SKM-1 (cell line): ENCODE measurements around the gene PRRG3.

Experiments used
- DNase-seq: peaks from one replicate; lab custom pipeline; 2025; ENCODE audit not compliant: unreplicated experiment; lab: John Stamatoyannopoulos, UW

The PRRG3 gene

DNA sequence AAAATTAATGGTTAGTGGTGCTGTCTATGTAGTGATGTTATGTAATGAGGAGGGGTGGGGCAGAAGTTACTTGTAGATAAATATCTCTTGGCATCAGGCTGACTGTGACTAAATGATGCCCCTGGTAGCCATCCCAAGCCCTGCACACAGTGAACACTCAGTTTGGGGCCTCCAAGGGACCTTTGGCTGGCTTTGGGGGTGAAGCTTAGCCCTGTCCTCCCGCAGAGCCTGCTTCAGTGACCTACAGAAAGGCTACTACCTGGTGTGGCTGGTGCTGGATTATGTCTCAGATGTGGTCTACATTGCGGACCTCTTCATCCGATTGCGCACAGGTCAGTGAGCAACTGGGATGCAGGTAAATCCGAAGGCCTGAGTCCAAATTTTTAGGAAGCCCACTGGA, 47.1 kb downstream of the PRRG3 start:
- no peak for DNase-seq

DNA sequence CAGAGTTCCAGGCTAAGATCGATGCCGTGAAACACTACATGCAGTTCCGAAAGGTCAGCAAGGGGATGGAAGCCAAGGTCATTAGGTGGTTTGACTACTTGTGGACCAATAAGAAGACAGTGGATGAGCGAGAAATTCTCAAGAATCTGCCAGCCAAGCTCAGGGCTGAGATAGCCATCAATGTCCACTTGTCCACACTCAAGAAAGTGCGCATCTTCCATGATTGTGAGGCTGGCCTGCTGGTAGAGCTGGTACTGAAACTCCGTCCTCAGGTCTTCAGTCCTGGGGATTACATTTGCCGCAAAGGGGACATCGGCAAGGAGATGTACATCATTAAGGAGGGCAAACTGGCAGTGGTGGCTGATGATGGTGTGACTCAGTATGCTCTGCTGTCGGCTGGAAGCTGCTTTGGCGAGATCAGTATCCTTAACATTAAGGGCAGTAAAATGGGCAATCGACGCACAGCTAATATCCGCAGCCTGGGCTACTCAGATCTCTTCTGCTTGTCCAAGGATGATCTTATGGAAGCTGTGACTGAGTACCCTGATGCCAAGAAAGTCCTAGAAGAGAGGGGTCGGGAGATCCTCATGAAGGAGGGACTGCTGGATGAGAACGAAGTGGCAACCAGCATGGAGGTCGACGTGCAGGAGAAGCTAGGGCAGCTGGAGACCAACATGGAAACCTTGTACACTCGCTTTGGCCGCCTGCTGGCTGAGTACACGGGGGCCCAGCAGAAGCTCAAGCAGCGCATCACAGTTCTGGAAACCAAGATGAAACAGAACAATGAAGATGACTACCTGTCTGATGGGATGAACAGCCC, 48.6 kb downstream of the PRRG3 start:
- DNase-seq: no peak

DNA sequence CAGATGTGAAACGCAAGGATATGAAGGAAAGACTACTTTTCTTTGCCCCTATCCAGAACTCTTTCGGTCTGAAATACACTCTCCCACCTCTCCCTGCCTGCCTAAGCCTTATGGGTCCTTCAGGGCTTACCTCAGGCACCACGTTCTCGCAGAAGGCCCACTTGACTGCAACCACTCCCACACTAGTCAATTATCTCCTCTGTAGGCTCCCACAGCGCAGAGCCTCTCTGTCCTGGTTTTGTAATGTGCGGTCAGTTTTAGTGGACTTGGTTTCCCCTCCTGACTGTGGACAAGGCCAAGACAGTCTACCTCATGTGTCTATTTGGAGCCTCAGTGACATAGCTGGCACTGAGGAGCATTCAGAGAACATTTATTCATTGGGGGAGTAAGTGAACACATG, 50.4 kb downstream of the PRRG3 start:
- no peak for DNase-seq

DNA sequence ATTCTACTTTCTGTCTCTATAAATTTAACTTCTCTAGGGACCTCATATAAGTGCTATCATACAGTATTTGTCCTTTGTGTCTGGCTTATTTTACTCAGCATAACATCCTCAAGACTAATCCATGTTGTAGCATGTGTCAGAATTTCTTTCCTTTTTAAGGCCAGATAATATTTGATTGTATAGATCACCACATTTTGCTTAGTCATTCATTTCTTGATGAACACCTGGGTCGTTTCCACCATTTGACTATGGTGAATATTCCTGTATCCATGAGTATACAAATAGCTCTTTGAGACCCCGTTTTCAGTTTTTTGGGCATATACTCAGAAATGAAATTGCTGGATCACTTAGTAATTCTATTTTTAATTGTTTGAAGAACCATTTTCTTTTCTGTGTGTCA, 51.2 kb downstream of the PRRG3 start:
- DNase-seq: no peak

DNA sequence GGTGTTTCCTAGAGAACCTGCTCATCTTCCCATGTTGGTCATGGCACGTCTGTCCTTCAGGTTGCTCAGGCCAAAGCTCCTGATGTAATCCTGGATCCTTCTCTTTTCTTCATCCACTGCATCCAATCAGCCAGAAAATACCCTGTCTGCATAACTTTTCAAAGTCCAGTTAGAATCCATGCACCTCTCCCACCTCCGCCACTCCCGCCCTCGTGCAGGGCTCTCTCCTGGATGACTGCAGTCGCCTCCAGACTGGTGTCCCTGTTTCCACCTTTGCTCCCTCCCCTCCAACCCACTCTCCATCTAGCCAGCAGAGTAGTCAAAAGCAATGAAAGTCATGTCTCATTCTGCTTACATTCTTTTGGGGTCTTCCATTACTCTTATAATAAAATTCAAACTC, 55.3 kb downstream of the PRRG3 start:
- DNase-seq: no peak

DNA sequence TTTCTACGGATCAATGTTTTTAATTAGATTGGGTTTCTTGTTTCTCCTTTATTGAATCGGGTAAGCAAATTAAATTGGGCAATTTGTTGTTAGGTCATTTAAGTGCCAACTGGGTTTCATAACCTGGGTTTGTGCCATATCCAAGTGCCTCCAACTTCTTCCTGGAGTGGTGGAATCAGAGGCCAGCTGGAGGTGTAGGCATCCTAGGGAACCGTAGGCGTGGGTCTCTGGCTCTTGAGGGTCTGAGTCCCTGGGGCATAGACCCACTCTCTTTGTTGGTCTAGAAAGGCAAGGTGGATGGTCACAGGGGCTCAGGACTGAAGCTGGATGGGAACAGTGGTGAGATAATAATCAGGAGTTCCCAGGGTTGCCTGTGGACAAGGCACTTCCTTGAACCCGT, 57.6 kb downstream of the PRRG3 start:
- no peak for DNase-seq

DNA sequence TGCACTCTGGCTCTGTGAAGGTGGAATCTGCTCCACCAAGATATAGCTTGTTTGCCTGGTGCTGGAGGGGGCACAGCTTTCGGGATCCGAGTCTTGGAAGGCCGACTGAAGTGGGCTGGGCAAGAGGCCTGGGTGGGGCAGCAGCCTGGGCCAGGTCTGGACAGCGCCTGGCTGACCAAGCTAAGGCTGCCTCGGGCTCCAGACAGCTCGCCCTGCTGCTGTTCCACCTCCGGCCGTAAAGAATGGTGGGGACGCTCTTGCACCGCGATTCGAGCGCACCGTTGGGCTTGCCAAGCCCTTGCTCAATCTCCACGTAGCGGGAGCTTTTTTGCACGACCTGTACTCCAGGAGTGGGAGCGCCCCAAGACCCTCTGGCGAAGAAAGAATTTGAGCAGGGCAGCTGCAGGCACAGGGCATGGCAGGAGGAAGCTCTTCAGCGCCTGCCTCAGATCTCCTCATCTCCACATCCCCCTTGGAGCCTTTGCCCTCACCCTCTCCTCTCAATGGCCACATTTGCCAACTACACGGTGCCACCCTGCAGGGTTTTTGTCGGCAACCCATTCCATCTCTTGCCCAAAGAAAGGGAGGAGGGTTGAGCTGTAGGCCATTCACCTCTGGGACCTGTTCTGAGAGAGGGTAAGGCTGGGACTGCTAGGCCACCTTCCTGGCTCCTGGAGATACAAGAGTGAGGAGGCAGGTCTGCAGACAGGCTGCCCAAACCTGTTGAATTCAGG, 58.2 kb downstream of the PRRG3 start:
- no peak for DNase-seq

DNA sequence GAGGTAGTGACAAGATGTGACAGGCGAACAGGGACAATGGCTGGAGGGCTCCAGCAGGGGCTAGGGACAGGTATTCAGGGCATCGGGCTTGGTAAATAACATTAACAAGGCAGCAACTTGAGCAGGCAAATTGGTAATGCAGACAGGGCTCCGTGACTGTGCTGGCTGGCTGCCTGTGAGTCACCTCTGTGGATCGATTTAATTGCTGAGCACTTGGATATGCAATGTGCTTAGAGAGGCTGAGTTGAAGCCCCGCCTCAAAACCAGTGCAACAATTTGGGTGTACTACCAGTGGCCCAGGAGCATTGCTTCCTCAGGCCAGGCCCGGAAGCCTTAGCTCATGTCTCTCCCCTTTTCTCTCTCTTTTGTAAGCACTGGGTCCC, 58.8 kb downstream of the PRRG3 start:
- no peak for DNase-seq

DNA sequence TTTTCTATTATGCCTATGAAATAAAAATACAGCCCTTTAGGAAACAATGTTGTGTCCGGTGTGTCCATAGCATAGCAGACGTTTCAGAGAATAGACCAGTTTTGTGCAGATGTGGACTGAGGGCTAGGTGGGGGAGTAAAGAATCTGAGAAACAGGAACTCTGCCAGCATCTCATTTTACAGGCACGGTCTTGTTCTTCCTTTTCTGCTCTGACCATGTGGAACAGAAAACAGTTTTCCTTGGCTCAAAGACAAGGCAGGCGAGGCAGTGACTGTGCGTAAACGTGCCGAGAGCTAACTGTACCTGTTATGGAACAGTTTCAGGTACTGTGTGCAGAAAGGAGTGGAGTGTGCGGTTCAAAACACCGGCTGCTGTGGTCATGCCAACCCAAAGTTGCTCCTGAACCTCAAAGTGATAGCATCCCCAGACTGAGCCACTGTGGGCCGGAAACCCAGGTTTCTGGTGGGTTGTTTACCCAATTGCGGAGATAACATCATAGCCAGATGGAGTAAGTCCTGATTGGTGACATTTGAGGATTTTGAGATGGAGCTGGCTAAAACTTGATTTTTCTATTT, 59.5 kb downstream of the PRRG3 start:
- no peak for DNase-seq
